GM18907 (cell line): ENCODE measurements around the gene SAA4.
"Not testable (repeated sequence)": the region's sequence is repeated elsewhere in the genome, so short reads cannot be mapped to it uniquely, and the experiment has no call there.

Experiments used
- ATAC-seq: cut with Tn5 transposase; IDR thresholded peaks from one replicate; pipeline ENCODE4 v1.9.1; 2021; ENCODE audit warnings: mild to moderate bottlenecking, moderate library complexity; ENCODE audit not compliant: unreplicated experiment

Gene SAA4, protein sequence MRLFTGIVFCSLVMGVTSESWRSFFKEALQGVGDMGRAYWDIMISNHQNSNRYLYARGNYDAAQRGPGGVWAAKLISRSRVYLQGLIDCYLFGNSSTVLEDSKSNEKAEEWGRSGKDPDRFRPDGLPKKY

DNA sequence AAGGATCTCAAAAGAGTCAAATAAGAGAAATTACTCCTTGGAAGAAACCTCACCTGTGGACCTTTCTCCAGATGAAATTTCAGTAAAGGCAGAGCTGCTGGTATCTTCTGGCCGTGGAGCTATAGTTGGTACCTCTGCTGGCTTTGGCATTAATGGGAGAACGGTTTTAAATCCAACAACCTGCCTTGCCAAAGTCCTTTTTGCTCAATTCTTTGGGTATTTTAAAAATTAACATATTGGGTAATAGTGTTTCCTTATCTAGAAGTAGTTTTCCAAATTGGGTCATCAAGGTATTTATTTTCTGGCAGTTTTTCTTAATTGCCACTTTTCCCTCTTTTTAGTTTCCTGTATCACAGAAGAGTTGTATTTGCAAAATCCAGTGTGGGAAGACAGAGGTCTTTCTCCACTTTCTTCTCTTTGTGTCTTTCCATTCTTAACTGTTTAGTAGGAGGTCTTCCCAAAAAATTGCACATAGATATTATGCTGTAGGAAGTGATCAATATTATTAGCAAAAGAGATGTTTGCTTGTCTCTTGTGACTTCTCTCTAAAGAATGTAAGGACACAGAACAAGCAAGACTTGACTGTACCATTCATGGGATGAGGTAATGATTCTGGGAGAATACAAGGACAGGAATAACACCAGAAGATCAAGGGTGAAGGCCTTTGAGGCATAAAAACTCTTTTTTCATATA is at the start of gene SAA4:
SAA4 (minus strand) TSS at position 139 of the 693 bp plus-strand sequence. CDS start 876 bp downstream, outside the sequence.
- no peak for ATAC-seq

DNA sequence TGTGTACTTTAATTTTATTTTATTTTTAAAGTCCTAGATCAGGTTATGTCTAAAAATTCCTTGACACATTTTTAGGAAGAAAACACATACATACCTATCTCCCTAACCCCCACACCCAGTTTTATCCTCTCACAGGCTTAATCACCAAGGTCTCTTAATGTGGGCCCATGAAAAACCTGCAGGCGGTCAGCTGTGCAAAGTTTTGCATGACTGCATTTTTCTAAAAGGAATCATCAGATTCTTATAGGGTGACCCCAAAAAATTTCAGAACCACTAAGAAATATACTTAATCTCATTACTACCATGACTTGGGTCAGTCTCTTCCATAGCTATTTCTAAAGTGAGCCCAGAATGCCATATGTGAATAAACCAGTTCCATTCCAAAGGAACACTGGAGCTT is 49.2 kb upstream of the SAA4 start:
- no peak for ATAC-seq

DNA sequence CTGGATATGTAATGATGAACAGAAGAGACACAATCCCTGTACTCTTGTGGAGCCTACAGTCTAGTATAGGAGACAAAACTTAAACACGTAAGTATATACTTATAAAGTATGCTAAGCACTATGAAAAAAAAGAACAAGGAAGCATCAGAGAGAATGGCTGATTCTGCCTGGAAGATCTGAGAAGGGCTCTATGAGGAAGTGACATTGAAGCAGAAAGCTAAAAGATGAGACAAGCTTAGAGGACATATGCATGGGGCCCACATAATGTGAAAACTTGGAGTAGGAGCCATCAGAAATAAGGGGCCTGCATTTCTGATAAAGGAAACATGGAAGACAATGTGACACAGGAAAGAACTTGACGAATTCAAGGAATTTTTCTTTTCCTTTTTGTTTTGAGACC is 46.0 kb upstream of the SAA4 start:
- ATAC-seq: no peak

DNA sequence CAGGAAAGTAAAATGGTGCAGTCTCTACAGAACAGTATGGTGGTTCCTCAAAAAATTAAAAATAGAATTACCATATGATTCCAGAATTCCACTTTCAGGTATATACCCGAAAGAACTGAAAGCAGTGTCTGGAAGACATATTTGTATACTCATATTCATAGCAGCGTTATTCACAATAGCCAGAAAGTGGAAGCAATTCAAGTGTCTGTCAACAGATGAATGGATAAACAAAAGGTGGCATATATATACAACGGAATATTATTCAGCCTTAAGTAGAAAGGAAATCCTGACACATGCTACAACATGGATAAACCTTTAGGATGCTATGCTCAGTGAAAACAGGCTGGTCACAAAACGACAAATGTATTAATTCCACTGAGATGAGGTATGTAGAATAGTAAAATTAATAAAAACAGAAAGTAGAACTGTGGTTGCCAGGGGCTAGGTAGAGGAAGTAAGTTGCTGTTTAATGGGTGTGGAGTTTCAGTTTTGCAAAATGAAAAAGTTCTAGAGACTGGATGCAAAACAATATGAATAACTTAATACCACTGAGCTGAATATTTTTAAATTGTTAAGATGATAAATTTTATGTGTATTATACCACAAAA is 43.9 kb upstream of the SAA4 start:
- peak; percentile 85 for ATAC-seq

DNA sequence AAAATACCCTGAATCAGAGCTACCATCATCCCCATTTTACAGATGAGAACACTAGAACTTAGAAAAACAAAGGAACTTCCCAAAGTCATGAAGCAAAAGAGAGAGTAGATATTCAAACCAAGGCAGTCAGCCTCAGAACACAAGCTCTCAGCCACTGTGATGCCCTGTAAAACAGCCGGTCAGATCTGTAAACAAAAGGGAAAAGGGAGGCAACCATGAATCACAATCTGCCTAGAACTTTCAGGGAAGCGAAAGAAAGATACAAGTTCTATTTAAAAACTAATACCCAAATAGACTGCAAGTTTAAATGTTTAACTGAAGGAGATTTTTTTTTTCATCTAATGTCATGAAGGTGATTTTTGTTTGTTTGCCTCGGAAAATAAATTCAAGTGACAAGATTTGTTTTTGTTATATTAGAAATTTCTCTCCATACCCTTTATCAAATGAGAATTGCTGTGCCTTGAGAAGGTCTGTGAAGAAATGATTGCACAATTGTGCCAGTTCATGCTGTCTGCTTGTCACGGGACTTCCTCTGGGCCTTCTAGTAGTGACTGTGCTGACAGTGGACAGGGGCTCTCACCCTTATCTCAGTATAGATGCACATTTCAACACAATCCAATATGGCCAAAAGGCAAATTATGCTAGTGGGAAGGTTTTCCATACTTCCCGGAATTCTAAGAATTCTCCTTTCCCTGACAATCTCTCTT is 41.1 kb upstream of the SAA4 start:
- ATAC-seq: no peak

DNA sequence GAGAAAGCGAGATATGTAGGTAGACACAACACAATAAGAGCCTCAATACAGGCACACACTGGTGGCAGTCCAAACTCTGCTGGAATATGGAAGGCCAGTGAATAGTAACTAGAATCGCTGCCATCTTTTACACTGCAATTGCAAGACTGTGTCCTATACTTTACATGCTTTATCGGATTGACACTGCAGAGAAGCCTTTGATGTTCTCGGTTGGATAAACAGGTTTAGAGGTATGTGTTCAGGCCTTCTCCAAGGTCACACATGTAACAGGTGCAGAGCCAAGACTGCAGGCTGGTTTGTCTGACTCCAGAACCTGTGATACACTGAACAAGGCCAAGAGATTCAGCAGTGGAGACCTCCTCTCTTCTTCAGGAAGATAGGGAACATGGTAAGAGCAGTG is 34.6 kb upstream of the SAA4 start:
- ATAC-seq: no peak

DNA sequence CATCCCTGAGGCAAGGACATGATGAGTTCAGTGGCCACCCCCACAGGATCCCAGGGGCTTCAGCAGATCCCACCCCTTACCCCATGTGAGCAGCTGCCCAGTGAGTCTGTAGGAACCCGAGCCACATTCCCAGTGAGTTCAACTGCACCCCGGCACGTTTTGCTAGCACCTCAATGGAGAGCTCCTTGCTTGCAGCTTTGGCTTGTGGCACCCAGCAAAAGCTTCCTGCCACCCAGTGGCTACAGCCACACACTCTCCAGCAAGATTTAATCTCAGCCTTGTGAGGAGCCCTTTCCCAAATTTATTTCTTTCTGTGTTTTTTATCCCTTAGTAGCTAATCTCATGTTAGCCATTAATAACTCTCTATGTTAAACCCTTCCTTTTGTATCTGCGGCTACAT is 33.5 kb upstream of the SAA4 start:
- no peak for ATAC-seq

DNA sequence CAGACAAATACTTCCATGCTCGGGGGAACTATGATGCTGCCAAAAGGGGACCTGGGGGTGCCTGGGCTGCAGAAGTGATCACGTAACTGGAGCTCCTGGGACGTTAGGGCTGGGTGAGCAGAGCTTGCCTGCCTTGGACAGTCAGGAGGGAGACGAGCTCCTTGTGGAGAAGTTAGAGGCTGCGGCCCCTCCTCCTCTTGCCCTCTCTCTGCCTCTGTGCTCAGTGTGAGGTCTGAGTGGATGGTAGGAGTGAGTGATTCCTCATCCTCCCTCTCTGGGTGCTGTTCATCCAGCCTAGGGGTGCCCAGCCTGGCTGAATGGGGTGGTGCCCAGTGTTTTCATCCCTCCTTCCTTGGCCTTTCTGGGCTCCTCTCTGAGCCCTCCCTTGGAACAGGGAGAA is 32.6 kb upstream of the SAA4 start:
- ATAC-seq: not testable (repeated sequence)

DNA sequence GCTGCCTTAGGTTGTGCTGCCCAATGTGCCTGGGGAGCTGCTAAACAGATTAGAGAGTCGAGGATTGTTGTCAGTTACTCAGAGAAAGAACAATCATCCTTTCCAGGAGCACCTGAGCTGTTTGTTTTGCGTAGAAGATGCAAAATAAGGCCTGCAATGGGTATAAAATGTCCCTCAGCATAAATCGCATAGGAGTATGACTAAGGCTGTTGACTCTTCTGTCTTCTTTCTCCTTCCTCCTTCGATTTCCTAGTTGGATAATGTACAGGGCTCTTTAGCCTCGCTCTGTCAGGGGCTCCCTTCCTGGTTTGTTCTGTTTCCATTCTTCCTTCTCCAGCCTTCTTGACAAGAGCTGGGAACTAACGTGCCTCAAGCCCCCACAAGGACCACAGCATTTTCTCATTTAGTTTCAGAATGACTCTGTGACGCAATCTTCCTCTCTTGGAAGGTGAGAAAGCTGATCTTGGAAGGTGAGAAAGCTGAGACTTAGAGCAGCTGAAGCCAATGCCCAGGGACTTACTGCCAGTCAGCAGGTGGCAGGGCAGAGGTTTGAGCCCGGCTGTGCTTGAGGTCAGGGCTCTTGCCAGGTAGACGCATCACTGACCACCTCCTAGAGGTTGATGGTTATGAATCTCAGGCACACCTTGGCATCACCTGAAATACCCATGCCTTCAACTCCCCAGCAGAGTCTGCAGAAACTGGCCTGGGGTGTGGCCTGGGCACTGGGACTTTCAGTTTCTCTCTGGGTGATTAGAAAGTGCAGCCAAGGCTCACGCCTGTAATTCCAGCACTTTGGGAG is 30.9 kb upstream of the SAA4 start:
- ATAC-seq: peak; percentile 80

DNA sequence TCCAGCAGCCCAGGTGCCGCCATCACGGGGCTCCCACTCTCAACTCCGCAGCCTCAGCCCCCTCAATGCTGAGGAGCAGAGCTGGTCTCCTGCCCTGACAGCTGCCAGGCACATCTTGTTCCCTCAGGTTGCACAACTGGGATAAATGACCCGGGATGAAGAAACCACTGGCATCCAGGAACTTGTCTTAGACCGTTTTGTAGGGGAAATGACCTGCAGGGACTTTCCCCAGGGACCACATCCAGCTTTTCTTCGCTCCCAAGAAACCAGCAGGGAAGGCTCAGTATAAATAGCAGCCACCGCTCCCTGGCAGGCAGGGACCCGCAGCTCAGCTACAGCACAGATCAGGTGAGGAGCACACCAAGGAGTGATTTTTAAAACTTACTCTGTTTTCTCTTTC is 29.3 kb upstream of the SAA4 start, which contains the start of gene SAA1:
SAA1 (plus strand) TSS at position 316 of the 400 bp plus-strand sequence. CDS start 624 bp downstream, outside the sequence.
- ATAC-seq: no peak

DNA sequence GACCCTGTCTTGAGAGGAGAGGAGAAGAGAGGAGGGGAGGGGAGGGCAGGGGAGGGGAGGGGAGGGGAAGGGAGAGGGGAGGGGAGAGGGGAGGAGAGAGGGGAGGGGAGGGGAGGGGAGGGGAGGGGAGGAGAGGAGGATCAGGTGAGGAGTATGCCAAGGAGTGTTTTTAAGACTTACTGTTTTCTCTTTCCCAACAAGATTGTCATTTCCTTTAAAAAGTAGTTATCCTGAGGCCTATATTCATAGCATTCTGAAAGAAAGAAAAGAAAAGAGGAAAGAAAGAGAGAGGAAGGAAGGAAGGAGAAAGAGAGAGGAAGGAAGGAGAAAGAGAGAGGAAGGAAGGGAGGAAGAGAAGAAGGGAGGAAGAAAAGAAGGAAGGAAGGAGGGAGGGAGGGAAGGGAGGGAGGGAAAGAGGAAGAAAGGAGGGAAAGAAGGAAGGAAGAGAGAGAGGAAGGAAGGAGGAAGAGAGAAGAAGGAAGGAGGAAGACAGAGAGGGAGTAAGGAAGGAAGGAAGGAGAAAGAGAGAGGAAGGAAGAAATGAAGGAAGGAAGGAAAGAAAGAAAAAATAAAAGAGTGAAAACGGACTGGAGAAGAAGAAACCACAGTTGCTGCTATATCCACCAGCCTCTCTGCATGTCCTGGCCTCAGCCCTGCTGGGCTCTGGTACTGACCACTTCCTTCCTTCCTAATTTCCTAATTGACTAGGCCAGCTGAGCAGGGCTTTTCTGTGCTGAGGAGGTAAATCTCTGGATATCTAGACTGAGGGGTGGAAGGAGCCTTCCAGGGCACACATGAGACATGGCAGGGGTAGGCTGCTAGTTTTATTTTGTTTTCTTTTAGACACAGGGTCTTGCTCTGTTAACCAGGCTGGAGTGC is 28.3 kb upstream of the SAA4 start:
- no peak for ATAC-seq

DNA sequence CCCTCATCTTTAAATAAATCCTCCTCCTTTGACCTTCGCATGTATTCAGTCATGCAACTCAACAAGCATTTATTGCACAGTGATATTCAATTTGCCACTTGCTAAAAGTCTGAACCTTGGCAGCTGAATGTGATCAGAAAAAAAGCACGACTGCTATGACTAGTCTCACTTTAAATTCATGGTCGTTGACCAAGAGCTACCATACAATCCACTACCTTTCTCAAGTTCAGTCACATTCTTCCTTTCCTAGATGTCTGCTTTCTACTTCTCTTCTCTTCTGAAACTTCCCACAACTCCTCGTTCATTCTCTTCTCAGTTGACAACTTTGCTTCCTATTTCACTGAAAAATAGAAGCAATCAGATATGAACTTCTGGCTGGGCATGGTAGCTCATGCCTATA is 27.4 kb upstream of the SAA4 start:
- ATAC-seq: no peak

DNA sequence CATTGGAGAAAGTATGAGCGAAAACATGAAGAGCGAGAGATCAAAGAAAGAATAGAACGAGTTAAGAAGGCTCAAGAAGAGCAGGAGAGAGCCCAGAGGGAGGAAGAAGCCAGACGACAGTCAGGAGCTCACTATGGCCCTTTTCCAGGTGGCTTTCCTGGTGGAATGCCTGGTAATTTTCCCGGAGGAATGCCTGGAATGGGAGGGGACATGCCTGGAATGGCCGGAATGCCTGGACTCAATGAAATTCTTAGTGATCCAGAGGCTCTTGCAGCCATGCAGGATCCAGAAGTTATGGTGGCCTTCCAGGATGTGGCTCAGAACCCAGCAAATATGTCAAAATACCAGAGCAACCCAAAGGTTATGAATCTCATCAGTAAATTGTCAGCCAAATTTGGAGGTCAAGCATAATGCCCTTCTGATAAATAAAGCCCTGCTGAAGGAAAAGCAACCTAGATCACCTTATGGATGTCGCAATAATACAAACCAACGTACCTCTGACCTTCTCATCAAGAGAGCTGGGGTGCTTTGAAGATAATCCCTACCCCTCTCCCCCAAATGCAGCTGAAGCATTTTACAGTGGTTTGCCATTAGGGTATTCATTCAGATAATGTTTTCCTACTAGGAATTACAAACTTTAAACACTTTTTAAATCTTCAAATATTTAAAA is 26.2 kb upstream of the SAA4 start:
- not testable (repeated sequence) for ATAC-seq

DNA sequence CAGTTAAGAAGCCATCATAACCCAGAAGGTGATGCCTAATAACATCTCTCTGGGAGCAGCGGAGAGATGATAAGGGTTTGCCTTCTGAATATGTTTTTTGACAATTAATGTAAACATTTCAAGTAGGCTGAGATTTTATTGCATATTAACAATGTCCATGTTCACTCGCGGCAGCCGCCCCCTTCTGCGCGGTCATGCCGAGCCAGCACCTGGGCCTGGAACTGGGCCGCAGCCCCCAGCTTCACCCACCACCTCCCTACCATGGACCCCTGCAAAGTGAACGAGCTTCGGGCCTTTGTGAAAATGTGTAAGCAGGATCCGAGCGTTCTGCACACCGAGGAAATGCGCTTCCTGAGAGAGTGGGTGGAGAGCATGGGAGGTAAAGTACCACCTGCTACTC is 25.1 kb upstream of the SAA4 start:
- no peak for ATAC-seq

DNA sequence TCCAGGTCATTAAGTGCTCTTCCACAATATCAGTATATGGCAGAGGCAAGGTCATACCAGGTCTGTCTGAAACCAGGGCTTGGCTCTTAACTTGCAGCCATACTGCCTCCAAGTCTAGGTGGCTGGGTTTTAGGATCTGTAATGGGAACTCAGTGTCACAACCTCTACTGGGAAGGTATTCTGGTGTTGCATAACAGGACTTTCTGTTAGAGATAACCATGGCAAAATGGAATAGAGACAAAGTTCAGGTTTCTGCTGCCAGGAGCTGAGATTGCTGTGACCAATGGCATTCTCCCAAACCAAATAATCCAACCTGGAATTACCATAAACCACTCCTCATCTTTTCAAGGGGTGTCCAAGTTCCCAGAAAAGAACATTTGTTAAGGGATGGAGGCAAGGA is 22.7 kb upstream of the SAA4 start:
- ATAC-seq: no peak

DNA sequence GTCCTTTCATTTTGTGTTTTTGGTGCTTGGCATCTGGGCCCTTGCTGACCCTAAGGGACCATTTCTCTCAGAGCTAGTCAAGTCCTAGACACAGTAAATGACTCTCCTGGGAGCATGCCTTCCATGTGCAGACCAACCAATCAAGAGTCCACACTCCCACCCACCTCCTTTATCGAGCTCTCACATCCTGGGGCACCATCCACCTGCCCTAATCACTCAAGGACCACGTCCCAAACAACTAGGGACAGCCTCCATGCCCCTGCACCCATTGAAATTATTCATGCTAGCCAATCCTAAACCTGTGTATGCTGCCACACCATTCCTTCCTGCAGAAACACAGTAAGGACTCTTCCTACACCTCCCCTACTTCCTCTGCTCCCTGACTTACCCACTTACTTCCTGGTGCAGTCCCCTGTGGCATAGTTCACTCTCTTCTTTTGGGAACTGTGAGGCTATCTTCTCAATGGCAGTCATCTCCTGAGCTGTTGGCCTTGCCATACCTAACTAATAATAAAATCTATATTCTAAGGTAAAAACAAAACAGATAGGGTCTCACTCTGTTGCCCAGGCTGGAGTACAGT is 18.3 kb upstream of the SAA4 start:
- no peak for ATAC-seq

DNA sequence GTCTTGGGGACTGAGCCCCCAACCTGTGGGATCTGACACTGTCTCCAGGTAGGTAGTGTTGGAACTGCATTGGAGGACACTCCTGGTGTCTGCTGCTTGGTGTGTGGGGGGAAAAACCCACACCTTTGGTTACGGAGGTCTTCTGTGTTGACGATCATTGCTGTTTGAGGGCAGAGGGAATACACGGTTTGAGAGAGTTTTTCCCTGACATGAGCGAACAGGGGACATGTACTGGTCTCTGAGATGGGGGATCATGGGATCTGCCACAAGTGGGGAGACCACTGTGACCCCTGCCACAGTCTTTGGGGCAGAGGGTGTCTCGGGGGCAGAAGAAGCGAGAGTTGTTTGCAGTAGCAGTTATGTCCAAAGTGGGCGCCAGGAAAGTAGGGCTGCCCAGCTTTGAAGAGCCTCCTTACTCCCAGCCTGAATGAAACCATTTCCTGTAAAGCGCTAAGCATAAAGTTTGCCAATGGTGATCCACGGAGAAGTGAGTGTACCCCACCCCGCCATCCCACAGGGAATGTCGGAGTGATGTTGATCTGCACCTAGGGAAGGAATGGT is 17.3 kb upstream of the SAA4 start:
- no peak for ATAC-seq

DNA sequence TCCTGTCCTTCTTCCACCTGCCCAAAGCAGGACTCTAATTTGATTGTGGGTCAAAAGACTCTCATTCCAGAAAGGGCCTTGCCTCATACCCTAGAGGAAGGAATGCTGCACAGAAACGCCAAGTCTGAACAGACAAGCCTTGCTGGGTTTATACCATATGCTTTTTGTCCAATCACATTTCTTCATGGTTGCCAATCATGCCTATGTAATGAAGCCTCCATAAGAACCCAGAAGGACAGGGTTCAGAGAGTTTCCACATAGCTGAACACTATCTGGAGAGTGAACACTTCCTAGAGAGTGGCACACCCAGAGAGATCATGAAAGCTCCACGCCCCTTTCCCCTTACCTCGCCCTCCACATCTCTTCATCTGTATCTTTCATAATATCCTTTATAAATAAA is 16.6 kb upstream of the SAA4 start:
- no peak for ATAC-seq

DNA sequence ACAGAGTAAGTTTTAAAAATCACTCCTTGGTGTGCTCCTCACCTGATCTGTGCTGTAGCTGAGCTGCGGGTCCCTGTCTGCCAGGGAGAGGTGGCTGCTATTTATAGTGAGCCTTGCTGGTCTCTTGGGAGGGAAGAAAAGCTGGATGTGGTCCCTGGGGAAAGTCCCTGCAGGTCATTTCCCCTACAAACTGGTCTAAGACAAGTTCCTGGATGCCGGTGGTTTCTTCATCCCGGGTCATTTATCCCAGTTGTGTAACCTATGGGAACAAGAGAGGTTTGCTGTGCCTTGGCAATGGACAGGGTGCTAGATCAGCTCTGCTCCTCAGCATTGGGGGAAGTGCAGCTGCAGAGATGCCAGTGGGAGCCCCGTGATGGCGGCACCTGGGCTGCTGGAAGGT is 12.0 kb upstream of the SAA4 start, which contains the start of gene SAA2:
SAA2 (minus strand) TSS at position 108 of the 400 bp plus-strand sequence. CDS start 657 bp downstream, outside the sequence.
- ATAC-seq: no peak
